Measurements from ENCODE around the gene CFAP299.
"Not testable (repeated sequence)": the region's sequence is repeated elsewhere in the genome, so short reads cannot be mapped to it uniquely, and the experiment has no call there.

DNA sequence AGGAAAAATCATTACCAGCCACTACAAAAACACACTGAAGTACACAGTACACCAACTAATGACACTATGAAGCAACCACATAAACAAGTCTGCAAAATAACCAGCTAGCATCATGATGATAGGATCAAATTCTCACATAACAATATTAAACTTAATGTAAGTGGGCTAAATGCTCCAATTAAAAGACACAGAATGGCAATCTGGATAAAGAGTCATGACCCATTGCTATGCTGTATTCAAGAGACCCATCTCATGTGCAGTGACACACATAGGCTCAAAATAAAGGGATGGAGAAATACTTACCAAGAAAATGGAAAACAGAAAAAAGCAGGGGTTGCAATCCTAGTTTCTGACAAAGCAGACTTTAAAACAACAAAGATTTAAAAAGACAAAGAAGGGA, 7.2 kb downstream of the CFAP299 start:
- TF ChIP-seq, protein P1, sequence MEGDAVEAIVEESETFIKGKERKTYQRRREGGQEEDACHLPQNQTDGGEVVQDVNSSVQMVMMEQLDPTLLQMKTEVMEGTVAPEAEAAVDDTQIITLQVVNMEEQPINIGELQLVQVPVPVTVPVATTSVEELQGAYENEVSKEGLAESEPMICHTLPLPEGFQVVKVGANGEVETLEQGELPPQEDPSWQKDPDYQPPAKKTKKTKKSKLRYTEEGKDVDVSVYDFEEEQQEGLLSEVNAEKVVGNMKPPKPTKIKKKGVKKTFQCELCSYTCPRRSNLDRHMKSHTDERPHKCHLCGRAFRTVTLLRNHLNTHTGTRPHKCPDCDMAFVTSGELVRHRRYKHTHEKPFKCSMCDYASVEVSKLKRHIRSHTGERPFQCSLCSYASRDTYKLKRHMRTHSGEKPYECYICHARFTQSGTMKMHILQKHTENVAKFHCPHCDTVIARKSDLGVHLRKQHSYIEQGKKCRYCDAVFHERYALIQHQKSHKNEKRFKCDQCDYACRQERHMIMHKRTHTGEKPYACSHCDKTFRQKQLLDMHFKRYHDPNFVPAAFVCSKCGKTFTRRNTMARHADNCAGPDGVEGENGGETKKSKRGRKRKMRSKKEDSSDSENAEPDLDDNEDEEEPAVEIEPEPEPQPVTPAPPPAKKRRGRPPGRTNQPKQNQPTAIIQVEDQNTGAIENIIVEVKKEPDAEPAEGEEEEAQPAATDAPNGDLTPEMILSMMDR (IDR thresholded peaks at IDR 0.05 in 2 of 3, conservative IDR thresholded peaks at IDR 0.05 in 1 of 3; ENCODE audit: borderline replicate concordance in 1 of 3, insufficient read depth in 1 of 3, low read depth in 2 of 3, low read length in 2 of 3): not testable (repeated sequence)
- not testable (repeated sequence) for TF ChIP-seq POLR2A (IDR thresholded peaks at IDR 0.05; ENCODE audit: borderline replicate concordance, extremely low read depth, insufficient read depth, insufficient read length); SIN3A (IDR thresholded peaks at IDR 0.05; ENCODE audit: low read depth); MAX (IDR thresholded peaks at IDR 0.05); POLR2AphosphoS5 (IDR thresholded peaks at IDR 0.05; ENCODE audit: low read depth, low read length); EZH2 (IDR thresholded peaks at IDR 0.05); RAD21 (IDR thresholded peaks at IDR 0.05; ENCODE audit: low read depth); TCF7L2 (IDR thresholded peaks at IDR 0.05; ENCODE audit: borderline replicate concordance, extremely low read depth, insufficient read depth, insufficient read length); ATF3 (IDR thresholded peaks at IDR 0.05); EZH2phosphoT487 (IDR thresholded peaks at IDR 0.05; ENCODE audit: borderline replicate concordance); YY1 (IDR thresholded peaks at IDR 0.05; ENCODE audit: extremely low read depth, insufficient replicate concordance, low read depth, low read length)

Data from HCT116 (cell line).